Neural progenitor cell (in vitro differentiated cells): Measurements from ENCODE around the gene EMILIN1. TPM values are rescaled to one million over a fixed set of nuclear protein-coding genes. Genes with fewer than 3 reads are reported as not detected.

Experiments
- DNase-seq: peaks from one replicate; pipeline ENCODE4 v3.0.0-alpha.2; 2016; ENCODE audit warnings: low spot score
- H2AFZ ChIP-seq: fragments of 200-600 bp; sonication (generic); replicated peaks from 2 replicates; pipeline ENCODE4 v1.6.1; 2016; ENCODE audit warnings: antibody characterized with exemption
- H3F3A ChIP-seq: fragments of 200-600 bp; sonication (generic); 2 replicates; pipeline ENCODE4 v1.6.1; 2016; ENCODE audit warnings: antibody characterized with exemption, low read depth
- H3K27ac ChIP-seq: fragments of 200-600 bp; sonication (generic); 2 replicates; pipeline ENCODE4 v1.5.1; 2016; ENCODE audit warnings: mild to moderate bottlenecking
- H3K27me3 ChIP-seq: fragments of 200-600 bp; sonication (generic); 2 replicates; pipeline ENCODE4 v1.6.1; 2016; ENCODE audit warnings: mild to moderate bottlenecking, moderate library complexity
- H3K36me3 ChIP-seq: fragments of 200-600 bp; sonication (generic); 2 replicates; pipeline ENCODE4 v1.5.1; 2016
- H3K4me1 ChIP-seq: fragments of 200-600 bp; sonication (generic); 2 replicates; pipeline ENCODE4 v1.6.1; 2016; ENCODE audit warnings: mixed run types
- H3K4me2 ChIP-seq: fragments of 200-600 bp; sonication (generic); 2 replicates; pipeline ENCODE4 v1.6.1; 2016
- H3K4me3 ChIP-seq: fragments of 200-600 bp; sonication (generic); 2 replicates; pipeline ENCODE4 v1.5.1; 2016
- H3K79me2 ChIP-seq: fragments of 200-600 bp; sonication (generic); 2 replicates; pipeline ENCODE4 v1.6.1; 2016; ENCODE audit warnings: low read depth
- H3K9ac ChIP-seq: fragments of 200-600 bp; sonication (generic); 2 replicates; pipeline ENCODE4 v1.6.1; 2016
- H3K9me3 ChIP-seq: fragments of 200-600 bp; sonication (generic); 2 replicates; pipeline ENCODE4 v1.5.1; 2016; ENCODE audit warnings: low read depth
- H4K20me1 ChIP-seq: fragments of 200-600 bp; sonication (generic); 2 replicates; pipeline ENCODE4 v1.6.1; 2016; ENCODE audit warnings: low read depth
- H3K27ac Mint-ChIP-seq: 3 replicates; pipeline ENCODE4 v1.8.0; 2021; ENCODE audit warnings: mixed read lengths
- H3K27me3 Mint-ChIP-seq: 2 replicates; pipeline ENCODE4 v1.8.0; 2022; ENCODE audit warnings: low read depth, mild to moderate bottlenecking, inconsistent platforms, moderate library complexity, mixed read lengths; ENCODE audit not compliant: insufficient read depth
- H3K36me3 Mint-ChIP-seq: 3 replicates; pipeline ENCODE4 v1.8.0; 2021; ENCODE audit warnings: mixed read lengths
- H3K4me1 Mint-ChIP-seq: 3 replicates; pipeline ENCODE4 v1.8.0; 2021; ENCODE audit warnings: mixed read lengths
- H3K4me3 Mint-ChIP-seq: 3 replicates; pipeline ENCODE4 v1.8.0; 2021; ENCODE audit warnings: mild to moderate bottlenecking, moderate library complexity, mixed read lengths
- H3K9me3 Mint-ChIP-seq: 3 replicates; pipeline ENCODE4 v1.8.0; 2020; ENCODE audit warnings: mixed read lengths
- CTCF ChIP-seq: fragments of 200-600 bp; sonication (generic); IDR thresholded peaks from 2 replicates; pipeline ENCODE4 v1.5.1; 2017; ENCODE audit warnings: antibody characterized with exemption, mild to moderate bottlenecking
- EZH2 ChIP-seq: fragments of 200-600 bp; sonication (generic); IDR thresholded peaks from 2 replicates; pipeline ENCODE4 v1.6.1; 2017; ENCODE audit warnings: antibody characterized with exemption, mild to moderate bottlenecking, moderate library complexity
- EZH2phosphoT487 ChIP-seq: fragments of 200-600 bp; sonication (generic); IDR thresholded peaks from 2 replicates; pipeline ENCODE4 v1.6.1; 2017; ENCODE audit warnings: antibody characterized with exemption
- total RNA-seq: library from RNA; depleted of rRNA; stranded (reverse); fragments of >200 nt; gene quantifications from 2 replicates; pipeline ENCODE4 v1.2.3, GENCODE V29; 2015; ENCODE audit warnings: low replicate concordance

The EMILIN1 gene
- total RNA-seq, 1 donor from 2014 or later, result 0.15 TPM

- no peak for DNase-seq
- peak overlapping the region; percentile 66 for H3K27ac Mint-ChIP-seq
- peaks cover 6% of the 10 kb centered on the region for H3K27me3 Mint-ChIP-seq
- H3K9me3 Mint-ChIP-seq, result no peaks in the 10 kb centered on the region
- Histone ChIP-seq H3K79me2 (peaks cover 3% of the 10 kb centered on the region), H3K36me3 (no peaks in the 10 kb centered on the region), H2AFZ (no peak overlapping the region), H3K27ac (no peak overlapping the region), H3K27me3 (peaks cover 19% of the 10 kb centered on the region), H4K20me1 (no peaks in the 10 kb centered on the region), H3K9ac (no peak overlapping the region), H3K4me1 (peaks cover 15% of the 10 kb centered on the region), H3K4me3 (no peak overlapping the region), H3K9me3 (no peaks in the 10 kb centered on the region), H3K4me2 (no peak overlapping the region), H3F3A (peaks cover 23% of the 10 kb centered on the region)
- no peaks in the 10 kb centered on the region for H3K36me3 Mint-ChIP-seq
- TF ChIP-seq EZH2 (no peak), EZH2phosphoT487 (no peak), CTCF (no peak)
- H3K4me3 Mint-ChIP-seq, result peak overlapping the region; percentile 55
- peaks cover 35% of the 10 kb centered on the region for H3K4me1 Mint-ChIP-seq
Observed at GRCh38 chr2:27084297-27085061, 6.1 kb downstream of the EMILIN1 start.

- Histone ChIP-seq H3K27ac (no peak overlapping the region), H3K4me1 (peaks cover 15% of the 10 kb centered on the region), H3K9ac (peak overlapping the region; percentile 49), H3K27me3 (peaks cover 19% of the 10 kb centered on the region), H3F3A (peaks cover 23% of the 10 kb centered on the region), H3K36me3 (no peaks in the 10 kb centered on the region), H3K79me2 (peaks cover 3% of the 10 kb centered on the region), H3K4me3 (peak overlapping the region; percentile 61), H3K4me2 (peak overlapping the region; percentile 97), H4K20me1 (no peaks in the 10 kb centered on the region), H3K9me3 (no peaks in the 10 kb centered on the region), H2AFZ (peak overlapping the region; percentile 89)
- Mint-ChIP-seq H3K27ac (no peak overlapping the region), H3K4me3 (peak overlapping the region; percentile 73), H3K36me3 (no peaks in the 10 kb centered on the region), H3K27me3 (peaks cover 6% of the 10 kb centered on the region), H3K4me1 (peaks cover 31% of the 10 kb centered on the region), H3K9me3 (no peaks in the 10 kb centered on the region)
- DNase-seq, result no peak
- TF ChIP-seq CTCF, result no peak
- no peak for TF ChIP-seq EZH2phosphoT487
- TF ChIP-seq EZH2, result no peak
Observed at GRCh38 chr2:27085062-27085672, 6.8 kb downstream of the EMILIN1 start.

GRCh38 chr2:27085673-27086089 is 7.3 kb downstream of the EMILIN1 start:
- Mint-ChIP-seq H3K36me3 (no peaks in the 10 kb centered on the region), H3K4me3 (peak overlapping the region; percentile 73), H3K4me1 (peaks cover 28% of the 10 kb centered on the region), H3K9me3 (no peaks in the 10 kb centered on the region), H3K27me3 (peaks cover 6% of the 10 kb centered on the region), H3K27ac (no peak overlapping the region)
- no peak overlapping the region for H3K27ac ChIP-seq
- peaks cover 19% of the 10 kb centered on the region for H3K27me3 ChIP-seq
- DNase-seq, result peak; percentile 81
- H3K4me1 ChIP-seq, result peaks cover 15% of the 10 kb centered on the region
- peak overlapping the region; percentile 89 for H2AFZ ChIP-seq
- H3K9me3 ChIP-seq, result no peaks in the 10 kb centered on the region
- TF ChIP-seq EZH2 (peak; percentile 42), CTCF (peak; percentile 51), EZH2phosphoT487 (no peak)
- H3K79me2 ChIP-seq, result peaks cover 3% of the 10 kb centered on the region
- peak overlapping the region; percentile 61 for H3K4me3 ChIP-seq
- H3K36me3 ChIP-seq, result no peaks in the 10 kb centered on the region
- H3K9ac ChIP-seq, result peak overlapping the region; percentile 49
- peak overlapping the region; percentile 97 for H3K4me2 ChIP-seq
- peaks cover 23% of the 10 kb centered on the region for H3F3A ChIP-seq
- no peaks in the 10 kb centered on the region for H4K20me1 ChIP-seq
